Right lobe of liver (tissue), 4 donors: ENCODE results near the gene CTNNB1.

Source experiments
- CTCF ChIP-seq, 4 donors: fragments of 200-600 bp in 3 of 4; fragments of 450-650 bp in 1 of 4; IDR thresholded peaks; one replicate each; pipeline versions ENCODE4 v1.5.1 to v1.8.0; 2016 to 2022; ENCODE audit warnings: antibody characterized with exemption in 4 of 4, mild to moderate bottlenecking in 2 of 4
- POLR2A ChIP-seq: fragments of 450-650 bp; IDR thresholded peaks from one replicate; pipeline ENCODE4 v1.6.1; 2017; ENCODE audit warnings: antibody characterized with exemption, mild to moderate bottlenecking
- donor health status: DM: no; HTN: no; CAD: no.
- donor health status: DM: no; HTN: no; CAD: no.
- donor health status: DM: no; HTN: yes; CAD: no.

DNA sequence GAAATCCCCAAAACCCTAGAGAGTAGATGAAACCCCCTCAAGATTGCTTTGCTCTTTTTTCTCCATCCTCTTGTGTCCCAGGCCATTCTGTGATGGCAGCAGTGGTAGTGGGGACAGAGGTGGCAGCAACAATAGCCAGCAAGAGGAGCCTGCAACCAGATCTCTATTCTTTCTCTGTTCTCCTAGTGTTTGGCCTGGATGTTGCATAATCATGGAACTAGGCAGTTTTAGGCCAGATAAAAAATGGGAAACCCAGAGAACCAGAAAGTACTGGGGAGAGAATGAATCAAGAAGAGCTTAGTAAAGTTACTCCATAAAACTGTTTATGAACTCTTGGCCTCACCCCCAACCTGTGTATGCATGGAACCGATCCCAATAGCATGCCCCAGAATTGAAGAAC, 52.3 kb downstream of the CTNNB1 start:
- TF ChIP-seq CTCF (IDR thresholded peaks at IDR 0.05) (no peak), POLR2A (no peak)
